Natural killer cell (primary cell): ENCODE data around the gene LRRN4. TPM values are rescaled to one million over a fixed set of nuclear protein-coding genes. Genes with fewer than 3 reads are reported as not detected.

Experiments used
- ATAC-seq, 3 donors: fragments of 150-1000 bp in 2 of 3; fragments of 200-7000 bp in 1 of 3; cut with Tn5 transposase; 1 replicate in 1 of 3; 2 replicates in 2 of 3; pipeline ENCODE4 v1.10.0; 2021; ENCODE audit warnings: mild to moderate bottlenecking in 2 of 3, moderate library complexity in 2 of 3
- DNase-seq, 2 donors: peaks; one replicate each; pipeline versions ENCODE4 v3.0.0 to v3.0.0-alpha.2; 2013 to 2021; ENCODE audit warnings: mixed read lengths in 1 of 2
- H3K27ac ChIP-seq: one replicate; pipeline ENCODE4 v1.5.1; 2013; ENCODE audit warnings: mild to moderate bottlenecking, low read length
- H3K27me3 ChIP-seq: one replicate; pipeline ENCODE4 v1.6.1; 2013; ENCODE audit warnings: low read length; ENCODE audit not compliant: control insufficient read depth, insufficient read depth
- H3K36me3 ChIP-seq: one replicate; pipeline ENCODE4 v1.6.1; 2013; ENCODE audit warnings: low read length; ENCODE audit not compliant: control insufficient read depth, insufficient read depth
- H3K4me1 ChIP-seq: one replicate; pipeline ENCODE4 v1.6.1; 2013; ENCODE audit warnings: low read length; ENCODE audit not compliant: control insufficient read depth, insufficient read depth
- H3K4me3 ChIP-seq: one replicate; pipeline ENCODE4 v1.5.1; 2013; ENCODE audit warnings: low read length
- H3K9me3 ChIP-seq: one replicate; pipeline ENCODE4 v1.6.1; 2013; ENCODE audit warnings: low read length; ENCODE audit not compliant: control insufficient read depth, insufficient read depth
- H3K27ac Mint-ChIP-seq, 2 donors: one replicate each; pipeline ENCODE4 v1.8.0; 2022; ENCODE audit warnings: mild to moderate bottlenecking in 2 of 2, mixed read lengths in 2 of 2, moderate library complexity in 1 of 2
- H3K27me3 Mint-ChIP-seq, 2 donors: one replicate each; pipeline ENCODE4 v1.8.0; 2022; ENCODE audit warnings: low read depth in 2 of 2, mixed read lengths in 2 of 2
- H3K36me3 Mint-ChIP-seq: one replicate; pipeline ENCODE4 v1.8.0; 2022; ENCODE audit warnings: mixed read lengths
- H3K4me1 Mint-ChIP-seq, 2 donors: one replicate each; pipeline ENCODE4 v1.8.0; 2022; ENCODE audit warnings: mixed read lengths in 2 of 2
- H3K4me3 Mint-ChIP-seq: one replicate; pipeline ENCODE4 v1.8.0; 2022; ENCODE audit warnings: mild to moderate bottlenecking, moderate library complexity, mixed read lengths
- H3K9me3 Mint-ChIP-seq, 2 donors: one replicate each; pipeline ENCODE4 v1.8.0; 2022; ENCODE audit warnings: mixed read lengths in 2 of 2
- WGBS: methylation state at CpG from one replicate; pipeline ENCODE4 v1.1.7; 2013; ENCODE audit warnings: missing lambda C conversion rate; ENCODE audit not compliant: insufficient coverage; 5-methylcytosine and 5-hydroxymethylcytosine counted together
- intact Hi-C: fragments of 100-400 bp; cut with micrococcal nuclease; formaldehyde crosslinking; loops from one replicate; pipeline ENCODE4 v1.14.2; 2022
- total RNA-seq, 4 donors: library from RNA; stranded (reverse); fragments of 120-200 nt in 1 of 4; gene quantifications; one replicate each; pipeline versions ENCODE4 v1.2.3 to v1.2.4, GENCODE V29; 2013 to 2022
- TF ChIP-seq, protein P1 (sequence below): fragments of 200-600 bp; IDR thresholded peaks from one replicate; pipeline ENCODE4 v1.8.0; 2022; ENCODE audit warnings: antibody characterized with exemption

The LRRN4 gene
- total RNA-seq, 3 donors from 2014 or later (not counting 1 experiment from before 2014, with no cell fraction given): not detected

DNA sequence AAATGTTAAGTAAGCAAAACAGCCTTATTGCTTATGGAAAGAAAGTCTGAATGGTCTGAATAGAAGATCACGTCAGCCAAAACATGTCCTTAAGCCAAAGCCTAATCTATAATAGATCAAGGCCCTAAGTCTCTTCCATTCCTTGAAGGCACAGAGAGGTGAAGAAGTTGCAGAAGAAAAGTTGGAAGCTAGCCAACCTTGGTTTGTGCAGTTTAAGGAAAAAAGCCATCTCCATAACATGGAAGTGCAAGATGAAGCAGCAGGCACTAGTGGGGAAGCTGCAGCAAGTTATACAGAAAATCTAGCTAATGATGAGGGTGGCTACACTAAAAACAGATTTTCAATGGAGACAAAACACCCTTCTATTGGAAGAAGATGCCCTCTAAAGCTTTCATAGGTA lies 29.1 kb downstream of the LRRN4 start:
- no peaks in the 10 kb centered on the region for H3K27me3 ChIP-seq
- no peaks in the 10 kb centered on the region for H3K9me3 ChIP-seq
- H3K27ac ChIP-seq: no peak overlapping the region
- WGBS: 100% methylated on average over 1 of the region's 1 CpG
- TF ChIP-seq, protein P1, sequence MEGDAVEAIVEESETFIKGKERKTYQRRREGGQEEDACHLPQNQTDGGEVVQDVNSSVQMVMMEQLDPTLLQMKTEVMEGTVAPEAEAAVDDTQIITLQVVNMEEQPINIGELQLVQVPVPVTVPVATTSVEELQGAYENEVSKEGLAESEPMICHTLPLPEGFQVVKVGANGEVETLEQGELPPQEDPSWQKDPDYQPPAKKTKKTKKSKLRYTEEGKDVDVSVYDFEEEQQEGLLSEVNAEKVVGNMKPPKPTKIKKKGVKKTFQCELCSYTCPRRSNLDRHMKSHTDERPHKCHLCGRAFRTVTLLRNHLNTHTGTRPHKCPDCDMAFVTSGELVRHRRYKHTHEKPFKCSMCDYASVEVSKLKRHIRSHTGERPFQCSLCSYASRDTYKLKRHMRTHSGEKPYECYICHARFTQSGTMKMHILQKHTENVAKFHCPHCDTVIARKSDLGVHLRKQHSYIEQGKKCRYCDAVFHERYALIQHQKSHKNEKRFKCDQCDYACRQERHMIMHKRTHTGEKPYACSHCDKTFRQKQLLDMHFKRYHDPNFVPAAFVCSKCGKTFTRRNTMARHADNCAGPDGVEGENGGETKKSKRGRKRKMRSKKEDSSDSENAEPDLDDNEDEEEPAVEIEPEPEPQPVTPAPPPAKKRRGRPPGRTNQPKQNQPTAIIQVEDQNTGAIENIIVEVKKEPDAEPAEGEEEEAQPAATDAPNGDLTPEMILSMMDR: no peak
- H3K4me3 ChIP-seq: no peak overlapping the region
- H3K27ac Mint-ChIP-seq: no peak overlapping the region
- H3K4me1 Mint-ChIP-seq: peaks cover 18 to 26% of the 10 kb centered on the region in 2 donors
- no peaks in the 10 kb centered on the region for H3K9me3 Mint-ChIP-seq
- peaks cover 23% of the 10 kb centered on the region for H3K36me3 Mint-ChIP-seq
- peaks cover 23% of the 10 kb centered on the region for H3K36me3 ChIP-seq
- intact Hi-C loops: no loop called here
- no peak for DNase-seq
- no peaks in the 10 kb centered on the region for H3K27me3 Mint-ChIP-seq
- no peak for ATAC-seq
- H3K4me1 ChIP-seq: no peaks in the 10 kb centered on the region
- no peak overlapping the region for H3K4me3 Mint-ChIP-seq

DNA sequence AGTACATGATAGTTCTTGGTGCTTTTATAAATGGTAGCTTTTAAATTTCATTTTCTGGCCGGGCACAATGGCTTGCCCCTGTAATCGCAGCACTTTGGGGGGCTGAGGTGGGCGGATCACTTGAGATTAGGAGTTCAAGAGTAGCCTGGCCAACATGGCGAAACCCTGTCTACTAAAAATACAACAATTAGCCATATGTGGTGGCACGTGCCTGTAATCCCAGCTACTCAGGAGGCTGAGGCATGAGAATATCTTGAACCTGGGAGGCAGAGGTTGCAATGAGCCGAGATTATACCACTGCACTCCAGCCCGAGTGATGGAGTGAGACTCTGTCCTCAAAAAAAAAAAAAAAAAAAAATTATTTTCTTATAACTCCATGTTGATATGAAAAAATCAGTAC lies 36.0 kb downstream of the LRRN4 start:
- Mint-ChIP-seq H3K36me3 (no peaks in the 10 kb centered on the region), H3K27me3 (no peaks in the 10 kb centered on the region), H3K9me3 (no peaks in the 10 kb centered on the region), H3K4me1 (peaks cover 10 to 13% of the 10 kb centered on the region in 2 donors), H3K4me3 (no peak overlapping the region), H3K27ac (no peak overlapping the region)
- ATAC-seq (no peak), DNase-seq (no peak)
- Histone ChIP-seq H3K9me3 (no peaks in the 10 kb centered on the region), H3K36me3 (peaks cover 18% of the 10 kb centered on the region), H3K27me3 (no peaks in the 10 kb centered on the region), H3K27ac (no peak overlapping the region), H3K4me1 (no peaks in the 10 kb centered on the region), H3K4me3 (no peak overlapping the region)
- intact Hi-C loops: no loop called here
- TF ChIP-seq, protein P1: no peak
- 97% methylated on average over 7 of the region's 7 CpGs for WGBS

DNA sequence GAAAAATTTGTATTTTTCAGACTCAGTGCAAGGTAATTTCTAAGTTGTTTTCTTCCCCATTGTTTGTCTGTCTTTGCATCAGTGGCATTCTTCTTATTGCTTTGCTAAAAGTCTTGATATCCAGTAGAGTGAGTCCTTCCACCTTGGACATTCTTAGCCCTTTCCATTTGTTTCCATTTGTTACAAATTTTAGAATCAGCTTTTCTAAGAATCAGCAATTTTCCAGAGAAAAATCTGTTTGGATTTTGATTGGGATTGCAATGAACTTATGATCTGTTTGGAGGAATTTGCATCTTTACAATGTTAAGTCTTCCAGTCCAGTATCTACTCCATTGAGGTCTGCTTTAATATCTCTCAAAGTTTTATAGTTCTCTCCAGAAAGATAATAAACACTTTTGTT lies 36.4 kb downstream of the LRRN4 start:
- DNase-seq (no peak), ATAC-seq (no peak)
- no peaks in the 10 kb centered on the region for H3K27me3 Mint-ChIP-seq
- no peaks in the 10 kb centered on the region for H3K9me3 Mint-ChIP-seq
- H3K36me3 Mint-ChIP-seq: no peaks in the 10 kb centered on the region
- intact Hi-C loops: no loop called here
- Histone ChIP-seq H3K9me3 (no peaks in the 10 kb centered on the region), H3K4me3 (no peak overlapping the region), H3K36me3 (peaks cover 16% of the 10 kb centered on the region), H3K4me1 (no peaks in the 10 kb centered on the region), H3K27me3 (no peaks in the 10 kb centered on the region), H3K27ac (no peak overlapping the region)
- H3K4me1 Mint-ChIP-seq: peaks cover 6 to 15% of the 10 kb centered on the region in 2 donors
- no peak overlapping the region for H3K27ac Mint-ChIP-seq
- TF ChIP-seq, protein P1: no peak
- H3K4me3 Mint-ChIP-seq: no peak overlapping the region

DNA sequence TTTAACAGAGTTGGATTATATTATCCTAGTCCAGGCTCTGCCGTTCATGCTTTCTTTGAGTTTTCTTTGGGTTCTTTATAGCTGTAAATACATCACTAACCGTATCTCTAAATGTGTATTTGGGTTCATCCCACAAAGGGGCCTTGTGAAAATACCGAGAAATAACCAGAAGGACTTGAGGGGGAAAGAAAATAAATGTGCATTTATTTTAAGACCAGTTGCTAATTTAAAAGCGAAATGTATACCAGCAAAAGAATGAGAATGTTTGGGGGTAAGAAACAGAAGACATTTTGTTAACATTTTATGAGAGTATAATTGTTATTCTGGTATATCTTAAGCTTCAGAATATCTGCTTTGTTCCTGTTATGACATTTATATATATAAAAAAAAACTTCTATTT lies 38.9 kb downstream of the LRRN4 start:
- Histone ChIP-seq H3K4me1 (no peaks in the 10 kb centered on the region), H3K27me3 (no peaks in the 10 kb centered on the region), H3K36me3 (peaks cover 32% of the 10 kb centered on the region), H3K27ac (no peak overlapping the region), H3K9me3 (no peaks in the 10 kb centered on the region), H3K4me3 (no peak overlapping the region)
- no peaks in the 10 kb centered on the region for H3K36me3 Mint-ChIP-seq
- no peak overlapping the region for H3K4me3 Mint-ChIP-seq
- 100% methylated on average over 4 of the region's 4 CpGs for WGBS
- no peak overlapping the region for H3K27ac Mint-ChIP-seq
- TF ChIP-seq, protein P1: no peak
- intact Hi-C loops: no loop called here
- H3K27me3 Mint-ChIP-seq: no peaks in the 10 kb centered on the region
- no peak for DNase-seq
- H3K4me1 Mint-ChIP-seq: peaks cover 6 to 21% of the 10 kb centered on the region in 2 donors
- no peaks in the 10 kb centered on the region for H3K9me3 Mint-ChIP-seq
- ATAC-seq: no peak
